H1 (cell line): ENCODE measurements around the gene OR9A2. TPM values are rescaled to one million over a fixed set of nuclear protein-coding genes. Genes with fewer than 3 reads are reported as not detected.

Experiments
- CTCF ChIA-PET: fragments of 300-600 bp; sonication (Branson Sonifier 250); formaldehyde crosslinking; loops from one replicate; lab custom pipeline; 2021; ENCODE audit not compliant: partially characterized antibody; lab: Charles Lee
- POLR2A ChIA-PET: fragments of 300-600 bp; sonication (Branson Sonifier 250); formaldehyde crosslinking; loops from one replicate; lab custom pipeline; 2021; ENCODE audit warnings: inconsistent platforms; ENCODE audit not compliant: partially characterized antibody; lab: Charles Lee
- DNase-seq, 2 experiments: peaks; one replicate each; pipeline versions ENCODE4 v3.0.0 to v3.0.0-alpha.2; 2010 to 2022; ENCODE audit warnings: low spot score in 2 of 2, low read depth in 1 of 2, mixed read lengths in 1 of 2
- FAIRE-seq: peaks from 2 replicates; lab custom pipeline; 2011; peaks lifted over from hg19 to GRCh38; lab: Jason Lieb, UNC
- H2AFZ ChIP-seq: 2 replicates; pipeline ENCODE4 v1.8.1; 2012; ENCODE audit warnings: low read length, inconsistent platforms
- H2AK5ac ChIP-seq: 2 replicates; pipeline ENCODE4 v1.6.1; 2013; ENCODE audit warnings: low read depth, low read length
- H2BK120ac ChIP-seq: replicated peaks from 2 replicates; pipeline ENCODE3; 2013; ENCODE audit warnings: low read depth, low read length, inconsistent platforms
- H2BK12ac ChIP-seq: 2 replicates; pipeline ENCODE4 v1.6.1; 2013; ENCODE audit warnings: low read depth, low read length
- H2BK15ac ChIP-seq: 2 replicates; pipeline ENCODE4 v1.6.1; 2013; ENCODE audit warnings: low read length
- H2BK20ac ChIP-seq: 2 replicates; pipeline ENCODE4 v1.6.1; 2013; ENCODE audit warnings: low read length
- H2BK5ac ChIP-seq: 2 replicates; pipeline ENCODE4 v1.6.1; 2013; ENCODE audit warnings: low read depth, low read length
- H3K14ac ChIP-seq: 2 replicates; pipeline ENCODE4 v1.6.1; 2013; ENCODE audit warnings: inconsistent platforms; ENCODE audit not compliant: insufficient read length
- H3K18ac ChIP-seq: 2 replicates; pipeline ENCODE4 v1.6.1; 2013; ENCODE audit warnings: low read length; ENCODE audit errors: extremely low read depth
- H3K23ac ChIP-seq: 2 replicates; pipeline ENCODE4 v1.6.1; 2013; ENCODE audit warnings: inconsistent platforms; ENCODE audit not compliant: insufficient read length
- H3K23me2 ChIP-seq: 2 replicates; pipeline ENCODE4 v1.6.1; 2013; ENCODE audit warnings: low read depth, low read length
- H3K27ac ChIP-seq: 2 replicates; pipeline ENCODE4 v1.6.1; 2011; ENCODE audit warnings: low read depth, low read length, inconsistent platforms
- H3K27me3 ChIP-seq, 4 experiments: replicated peaks in 1 of 4; 1 replicate in 1 of 4; 2 replicates in 3 of 4; pipeline versions ENCODE4 v1.6.1 to v1.8.1; 2011 to 2013; ENCODE audit warnings: low read length in 3 of 4, mild to moderate bottlenecking in 3 of 4, inconsistent platforms in 2 of 4, mixed read lengths in 2 of 4, moderate library complexity in 1 of 4; ENCODE audit not compliant: control insufficient read depth in 3 of 4, insufficient read depth in 3 of 4; ENCODE audit errors: extremely low read depth in 1 of 4
- H3K36me3 ChIP-seq, 4 experiments: 2 replicates each; pipeline versions ENCODE4 v1.6.1 to v1.8.1; 2011 to 2013; ENCODE audit warnings: mild to moderate bottlenecking in 4 of 4, low read length in 3 of 4, moderate library complexity in 2 of 4, control low read depth in 1 of 4, inconsistent platforms in 1 of 4; ENCODE audit not compliant: insufficient read depth in 4 of 4, control insufficient read depth in 2 of 4
- H3K4ac ChIP-seq: replicated peaks from 2 replicates; pipeline ENCODE3; 2013; ENCODE audit warnings: low read length, low read depth, mixed read lengths, inconsistent platforms; ENCODE audit not compliant: insufficient read length
- H3K4me1 ChIP-seq, 4 experiments: replicated peaks in 1 of 4; 1 replicate in 1 of 4; 2 replicates in 3 of 4; pipeline versions ENCODE4 v1.6.1 to v1.8.1; 2011 to 2013; ENCODE audit warnings: low read length in 3 of 4, inconsistent platforms in 2 of 4, mixed read lengths in 1 of 4; ENCODE audit not compliant: insufficient read depth in 4 of 4, control insufficient read depth in 3 of 4
- H3K4me2 ChIP-seq, 2 experiments: 2 replicates each; pipeline versions ENCODE4 v1.6.1 to v1.8.1; 2011 to 2013; ENCODE audit warnings: low read depth in 2 of 2, low read length in 2 of 2, control low read depth in 1 of 2, inconsistent platforms in 1 of 2, mild to moderate bottlenecking in 1 of 2; ENCODE audit not compliant: insufficient read depth in 1 of 2
- H3K4me3 ChIP-seq, 4 experiments: fragments of 200-600, 300-600 bp in 1 of 4; sonication (generic), shearing (Covaris generic), sonication (Bioruptor Twin) in 1 of 4; 2 replicates each; pipeline versions ENCODE4 v1.5.1 to v1.8.1; 2011 to 2016; ENCODE audit warnings: low read length in 4 of 4, low read depth in 3 of 4, control low read depth in 2 of 4, inconsistent platforms in 2 of 4, mild to moderate bottlenecking in 2 of 4, mixed read lengths in 1 of 4, moderate library complexity in 1 of 4; ENCODE audit not compliant: insufficient read depth in 2 of 4; ENCODE audit errors: extremely low read depth in 1 of 4
- H3K56ac ChIP-seq: replicated peaks from 2 replicates; pipeline ENCODE3; 2013; ENCODE audit warnings: low read depth, mild to moderate bottlenecking, mixed read lengths, low read length, inconsistent platforms; ENCODE audit not compliant: insufficient read length
- H3K79me1 ChIP-seq: 2 replicates; pipeline ENCODE4 v1.6.1; 2013; ENCODE audit warnings: low read depth, low read length, control low read depth
- H3K79me2 ChIP-seq, 2 experiments: 2 replicates each; pipeline versions ENCODE4 v1.6.1 to v1.8.1; 2012 to 2013; ENCODE audit warnings: low read length in 2 of 2, mild to moderate bottlenecking in 2 of 2, inconsistent platforms in 1 of 2; ENCODE audit not compliant: insufficient read depth in 2 of 2, control insufficient read depth in 1 of 2
- H3K9ac ChIP-seq, 4 experiments: replicated peaks in 1 of 4; 1 replicate in 1 of 4; 2 replicates in 3 of 4; pipeline versions ENCODE4 v1.6.1 to v1.8.1; 2011 to 2013; ENCODE audit warnings: low read depth in 3 of 4, low read length in 3 of 4, control low read depth in 2 of 4, mild to moderate bottlenecking in 2 of 4, moderate library complexity in 2 of 4, inconsistent platforms in 1 of 4; ENCODE audit errors: extremely low read depth in 1 of 4
- H3K9me3 ChIP-seq, 2 experiments: 2 replicates each; pipeline versions ENCODE4 v1.6.1 to v1.8.1; 2012 to 2013; ENCODE audit warnings: mild to moderate bottlenecking in 2 of 2, moderate library complexity in 2 of 2, control low read depth in 1 of 2, inconsistent platforms in 1 of 2, low read depth in 1 of 2, low read length in 1 of 2, mixed read lengths in 1 of 2; ENCODE audit not compliant: insufficient read depth in 2 of 2
- H4K20me1 ChIP-seq, 2 experiments: replicated peaks in 1 of 2; 2 replicates each; pipeline versions ENCODE3 to v1.8.1; 2011 to 2013; ENCODE audit warnings: inconsistent platforms in 2 of 2, low read length in 2 of 2, mild to moderate bottlenecking in 1 of 2; ENCODE audit not compliant: insufficient read depth in 2 of 2, control insufficient read depth in 1 of 2
- H4K5ac ChIP-seq: 2 replicates; pipeline ENCODE4 v1.6.1; 2013; ENCODE audit warnings: low read length, low read depth, mixed read lengths, inconsistent platforms; ENCODE audit not compliant: insufficient read length
- H4K8ac ChIP-seq: 2 replicates; pipeline ENCODE4 v1.8.0; 2013; ENCODE audit warnings: mild to moderate bottlenecking, moderate library complexity, low read length, inconsistent platforms; ENCODE audit not compliant: insufficient read depth; ENCODE audit errors: extremely low read depth
- H4K91ac ChIP-seq: replicated peaks from 2 replicates; pipeline ENCODE3; 2013; ENCODE audit warnings: low read length, mixed read lengths, inconsistent platforms; ENCODE audit not compliant: insufficient read length
- CTCF ChIP-seq, 3 experiments: IDR thresholded peaks; 1 replicate in 2 of 3; 2 replicates in 1 of 3; pipeline versions ENCODE4 v1.5.1 to v1.6.1; 2011; ENCODE audit warnings: low read length in 3 of 3, mild to moderate bottlenecking in 3 of 3, inconsistent platforms in 2 of 3, low read depth in 1 of 3, moderate library complexity in 1 of 3; ENCODE audit not compliant: insufficient read depth in 1 of 3; ENCODE audit errors: control extremely low read depth in 1 of 3
- EZH2 ChIP-seq: fragments of 200-600 bp; sonication (generic); IDR thresholded peaks from 2 replicates; pipeline ENCODE4 v1.7.1; 2012; ENCODE audit warnings: low read depth, mild to moderate bottlenecking, moderate library complexity, low read length, inconsistent platforms; ENCODE audit not compliant: severe bottlenecking
- RAD21 ChIP-seq, 2 experiments: IDR thresholded peaks in 1 of 2; conservative IDR thresholded peaks in 1 of 2; 2 replicates each; pipeline ENCODE4 v1.6.1; 2011; ENCODE audit warnings: low read depth in 2 of 2, low read length in 2 of 2, improper control_type of control experiment in 1 of 2, inconsistent platforms in 1 of 2, mild to moderate bottlenecking in 1 of 2, moderate library complexity in 1 of 2
- RBBP5 ChIP-seq: IDR thresholded peaks from 2 replicates; pipeline ENCODE4 v1.7.1; 2012; ENCODE audit warnings: low read depth, mild to moderate bottlenecking, inconsistent platforms, low read length, moderate library complexity, borderline replicate concordance
- WGBS, 2 experiments: shearing (Covaris generic) in 1 of 2; methylation state at CpG; one replicate each; pipeline versions ENCODE4 v1.1.6 to v1.1.7; 2013 to 2015; ENCODE audit warnings: low lambda C conversion rate in 2 of 2, mixed read lengths in 2 of 2, inconsistent platforms in 1 of 2, low coverage in 1 of 2, missing lambda C conversion rate in 1 of 2; ENCODE audit not compliant: insufficient replicate concordance in 2 of 2, insufficient coverage in 1 of 2, insufficient read length in 1 of 2; ENCODE audit errors: extremely low coverage in 1 of 2, missing lambda C conversion rate in 1 of 2; 5-methylcytosine and 5-hydroxymethylcytosine counted together
- polyA plus RNA-seq, 7 experiments: library from polyadenylated mRNA; depleted of rRNA in 3 of 7; stranded (reverse) in 5 of 7; unstranded in 2 of 7; fragments of >200 nt in 5 of 7; fragments of 200-250 nt in 2 of 7; gene quantifications; 1 replicate in 5 of 7; 2 replicates in 1 of 7; 4 replicates in 1 of 7; pipeline versions ENCODE4 v1.2.1 to v1.2.3, GENCODE V29; 2011 to 2013; ENCODE audit warnings: missing spikeins in 2 of 7, mixed read lengths in 2 of 7
- total RNA-seq: library from RNA; stranded (reverse); fragmentation: NEBNext Ultra II Directional; extraction: Animal tissue kit (Norgen Biotek cat#: 25700); gene quantifications from 2 replicates; pipeline ENCODE4 v1.2.1, GENCODE V29; 2021

Gene OR9A2
- total and polyA plus RNA-seq, 2 of the 8 experiments (the other 6 are each of a cell fraction or from before 2014, with no cell fraction given), result not detected

- ChIA-PET CTCF (interaction anchor here (0.7 to 19.0 kb wide), 59 partner anchors 11 to 700 kb away, joined by 3 to 480 read pairs (median 5); partner anchors contain the start of genes EPHB6, OR9A2, TAS2R40 and TRPV5), POLR2A (no interaction called here)
- Histone ChIP-seq H2BK12ac (no peak overlapping the region), H2AFZ (no peak overlapping the region), H2AK5ac (no peak overlapping the region), H3K4ac (no peak overlapping the region), H4K20me1 (no peaks in the 10 kb centered on the region), H2BK15ac (no peak overlapping the region), H2BK120ac (no peak overlapping the region), H3K23ac (no peak overlapping the region), H3K79me2 (no peaks in the 10 kb centered on the region), H3K9me3 (no peaks in the 10 kb centered on the region; a peak in 1 of 4 replicates), H3K18ac (no peak overlapping the region), H3K4me2 (no peak overlapping the region), H3K27ac (no peak overlapping the region), H2BK5ac (no peak overlapping the region), H3K36me3 (no peaks in the 10 kb centered on the region), H3K79me1 (no peaks in the 10 kb centered on the region), H3K9ac (no peak overlapping the region), H3K4me1 (no peaks in the 10 kb centered on the region), H3K4me3 (no peak overlapping the region), H3K27me3 (no peaks in the 10 kb centered on the region), H3K23me2 (no peaks in the 10 kb centered on the region), H2BK20ac (no peak overlapping the region), H4K91ac (no peak overlapping the region), H4K5ac (no peak overlapping the region), H3K56ac (no peak overlapping the region), H3K14ac (no peak overlapping the region), H4K8ac (no peak overlapping the region)
- FAIRE-seq (peak; percentile 84), DNase-seq (no peak)
- no peak for TF ChIP-seq EZH2
- TF ChIP-seq CTCF (IDR thresholded peaks at IDR 0.05; ENCODE audit: control extremely low read depth in 1 of 3, insufficient read depth in 1 of 3, low read depth in 1 of 3, low read length in 3 of 3), result peak in 2 of 3 experiments; percentile 53 to 64; a peak in 3 of 4 replicates
- TF ChIP-seq RBBP5, result no peak
- peak; percentile 79 to 86 for TF ChIP-seq RAD21 (IDR thresholded peaks at IDR 0.05 in 1 of 2, conservative IDR thresholded peaks at IDR 0.05 in 1 of 2; ENCODE audit: low read depth in 2 of 2, low read length in 2 of 2)
- 65% methylated on average over 3 of the region's 3 CpGs; no CpG with 5 or more reads in 1 of the 2 experiments for WGBS, 2 experiments
Observed at GRCh38 chr7:143002106-143002505, 24.8 kb downstream of the OR9A2 start.
